ENCODE measurements around the gene CCDC88C.

- TF ChIP-seq CTCF (IDR thresholded peaks at IDR 0.05) (no peak), POLR2AphosphoS5 (IDR thresholded peaks at IDR 0.05; ENCODE audit: low read depth, low read length) (no peak), REST (IDR thresholded peaks at IDR 0.05; ENCODE audit: insufficient read depth in 1 of 2, low read depth in 2 of 2, low read length in 1 of 2) (no peak)
These were observed 38.6 kb downstream of the CCDC88C start for GRCh38 chr14:91378930-91379578.
